Stimulated activated naive CD8-positive, alpha-beta T cell treated with anti-CD3 and anti-CD28 coated beads, Interleukin-15, Interleukin-2, amounts not matched to agents 100 ng/mL and 50 ng/mL, for 24 hours (primary cell): ENCODE data around the gene MUC12.
"Not testable (repeated sequence)": the region's sequence is repeated elsewhere in the genome, so short reads cannot be mapped to it uniquely, and the experiment has no call there.

ENCODE experiments used
- H3K27ac Mint-ChIP-seq: one replicate; pipeline ENCODE4 v1.8.0; 2021; ENCODE audit warnings: mild to moderate bottlenecking, mixed read lengths
- H3K27me3 Mint-ChIP-seq: one replicate; pipeline ENCODE4 v1.8.0; 2021; ENCODE audit warnings: mixed read lengths
- H3K36me3 Mint-ChIP-seq: one replicate; pipeline ENCODE4 v1.8.0; 2021; ENCODE audit warnings: low read depth, mixed read lengths
- H3K4me1 Mint-ChIP-seq: one replicate; pipeline ENCODE4 v1.8.0; 2021; ENCODE audit warnings: low read depth, mixed read lengths
- H3K4me3 Mint-ChIP-seq: one replicate; pipeline ENCODE4 v1.8.0; 2021; ENCODE audit warnings: mild to moderate bottlenecking, mixed read lengths
- H3K9me3 Mint-ChIP-seq: one replicate; pipeline ENCODE4 v1.8.0; 2021; ENCODE audit warnings: mixed read lengths

MUC12 gene

GRCh38 chr7:101000025-101000424, 30.7 kb downstream of the MUC12 start:
- not testable (repeated sequence) for H3K27ac Mint-ChIP-seq, H3K36me3 Mint-ChIP-seq, H3K4me1 Mint-ChIP-seq, H3K4me3 Mint-ChIP-seq, H3K27me3 Mint-ChIP-seq, H3K9me3 Mint-ChIP-seq

GRCh38 chr7:101002333-101002732, 33.0 kb downstream of the MUC12 start:
- H3K27me3 Mint-ChIP-seq, H3K4me3 Mint-ChIP-seq, H3K27ac Mint-ChIP-seq, H3K9me3 Mint-ChIP-seq, H3K36me3 Mint-ChIP-seq, H3K4me1 Mint-ChIP-seq: not testable (repeated sequence)

GRCh38 chr7:101007361-101007760, 38.0 kb downstream of the MUC12 start:
- not testable (repeated sequence) for H3K36me3 Mint-ChIP-seq, H3K4me3 Mint-ChIP-seq, H3K27ac Mint-ChIP-seq, H3K9me3 Mint-ChIP-seq, H3K27me3 Mint-ChIP-seq, H3K4me1 Mint-ChIP-seq

GRCh38 chr7:101009629-101010028, 40.3 kb downstream of the MUC12 start:
- no peaks in the 10 kb centered on the region for H3K36me3 Mint-ChIP-seq
- H3K9me3 Mint-ChIP-seq, result no peaks in the 10 kb centered on the region
- no peak overlapping the region for H3K4me3 Mint-ChIP-seq
- H3K4me1 Mint-ChIP-seq, result no peaks in the 10 kb centered on the region
- no peak overlapping the region for H3K27ac Mint-ChIP-seq
- H3K27me3 Mint-ChIP-seq, result no peaks in the 10 kb centered on the region

- Mint-ChIP-seq H3K4me1 (peaks cover 12% of the 10 kb centered on the region), H3K27me3 (no peaks in the 10 kb centered on the region), H3K4me3 (no peak overlapping the region), H3K36me3 (no peaks in the 10 kb centered on the region), H3K9me3 (no peaks in the 10 kb centered on the region), H3K27ac (no peak overlapping the region)
Measured at GRCh38 chr7:101012931-101013330, 43.6 kb downstream of the MUC12 start.

GRCh38 chr7:101015626-101016025, 46.3 kb downstream of the MUC12 start:
- no peaks in the 10 kb centered on the region for H3K27me3 Mint-ChIP-seq
- H3K4me1 Mint-ChIP-seq, result peaks cover 20% of the 10 kb centered on the region
- H3K4me3 Mint-ChIP-seq, result no peak overlapping the region
- H3K9me3 Mint-ChIP-seq, result no peaks in the 10 kb centered on the region
- no peaks in the 10 kb centered on the region for H3K36me3 Mint-ChIP-seq
- peak overlapping the region; percentile 36 for H3K27ac Mint-ChIP-seq

GRCh38 chr7:101017064-101017777, 47.9 kb downstream of the MUC12 start:
- Mint-ChIP-seq H3K27me3 (no peaks in the 10 kb centered on the region), H3K27ac (peak overlapping the region; percentile 78)

GRCh38 chr7:101018271-101019167, 49.2 kb downstream of the MUC12 start:
- Mint-ChIP-seq H3K27ac (peak overlapping the region; percentile 21), H3K27me3 (no peaks in the 10 kb centered on the region), H3K4me1 (peaks cover 20% of the 10 kb centered on the region), H3K36me3 (no peaks in the 10 kb centered on the region), H3K4me3 (no peak overlapping the region), H3K9me3 (no peaks in the 10 kb centered on the region)

More at GRCh38 chr7:101017064-101017777, 47.9 kb downstream of the MUC12 start:
- Mint-ChIP-seq H3K9me3 (no peaks in the 10 kb centered on the region), H3K36me3 (no peaks in the 10 kb centered on the region), H3K4me3 (peak overlapping the region; percentile 83), H3K4me1 (peaks cover 20% of the 10 kb centered on the region)

- Mint-ChIP-seq H3K36me3 (no peaks in the 10 kb centered on the region), H3K27me3 (peaks cover 4% of the 10 kb centered on the region)
Measured at GRCh38 chr7:101020444-101020843, 51.1 kb downstream of the MUC12 start.

GRCh38 chr7:101021703-101022102, 52.3 kb downstream of the MUC12 start:
- peaks cover 4% of the 10 kb centered on the region for H3K27me3 Mint-ChIP-seq
- H3K9me3 Mint-ChIP-seq, result no peaks in the 10 kb centered on the region
- no peak overlapping the region for H3K27ac Mint-ChIP-seq
- no peak overlapping the region for H3K4me3 Mint-ChIP-seq
- peaks cover 17% of the 10 kb centered on the region for H3K4me1 Mint-ChIP-seq
- H3K36me3 Mint-ChIP-seq, result no peaks in the 10 kb centered on the region

More at GRCh38 chr7:101020444-101020843, 51.1 kb downstream of the MUC12 start:
- Mint-ChIP-seq H3K9me3 (no peaks in the 10 kb centered on the region), H3K4me3 (no peak overlapping the region), H3K27ac (no peak overlapping the region), H3K4me1 (peaks cover 20% of the 10 kb centered on the region)

GRCh38 chr7:101023839-101024238, 54.5 kb downstream of the MUC12 start:
- Mint-ChIP-seq H3K4me1 (peaks cover 3% of the 10 kb centered on the region), H3K27ac (no peak overlapping the region), H3K36me3 (no peaks in the 10 kb centered on the region), H3K4me3 (no peak overlapping the region), H3K9me3 (no peaks in the 10 kb centered on the region), H3K27me3 (peaks cover 4% of the 10 kb centered on the region)

GRCh38 chr7:101031082-101031481, 61.7 kb downstream of the MUC12 start:
- no peak overlapping the region for H3K4me3 Mint-ChIP-seq
- no peak overlapping the region for H3K27ac Mint-ChIP-seq
- H3K9me3 Mint-ChIP-seq, result no peaks in the 10 kb centered on the region
- no peaks in the 10 kb centered on the region for H3K27me3 Mint-ChIP-seq
- H3K36me3 Mint-ChIP-seq, result no peaks in the 10 kb centered on the region
- no peaks in the 10 kb centered on the region for H3K4me1 Mint-ChIP-seq

GRCh38 chr7:101035941-101036340, 66.6 kb downstream of the MUC12 start:
- H3K36me3 Mint-ChIP-seq, result no peaks in the 10 kb centered on the region
- H3K4me1 Mint-ChIP-seq, result no peaks in the 10 kb centered on the region
- no peak overlapping the region for H3K4me3 Mint-ChIP-seq
- peaks cover 7% of the 10 kb centered on the region for H3K27me3 Mint-ChIP-seq
- no peaks in the 10 kb centered on the region for H3K9me3 Mint-ChIP-seq
- no peak overlapping the region for H3K27ac Mint-ChIP-seq

GRCh38 chr7:101041283-101041682, 71.9 kb downstream of the MUC12 start:
- not testable (repeated sequence) for H3K9me3 Mint-ChIP-seq, H3K27me3 Mint-ChIP-seq, H3K4me1 Mint-ChIP-seq, H3K4me3 Mint-ChIP-seq, H3K27ac Mint-ChIP-seq, H3K36me3 Mint-ChIP-seq

- peaks cover 5% of the 10 kb centered on the region for H3K4me1 Mint-ChIP-seq
- H3K4me3 Mint-ChIP-seq, result no peak overlapping the region
- H3K27me3 Mint-ChIP-seq, result peaks cover 52% of the 10 kb centered on the region
- no peaks in the 10 kb centered on the region for H3K36me3 Mint-ChIP-seq
- H3K9me3 Mint-ChIP-seq, result no peaks in the 10 kb centered on the region
- H3K27ac Mint-ChIP-seq, result no peak overlapping the region
Measured at GRCh38 chr7:101058355-101058754, 89.0 kb downstream of the MUC12 start.
